H9 (cell line): ENCODE data around the gene SLC22A15. TPM values are rescaled to one million over a fixed set of nuclear protein-coding genes. Genes with fewer than 3 reads are reported as not detected.
A peak's percentile ranks its signal among the peaks of the same experiment; 100 is the strongest.

Source experiments
- DNase-seq: peaks from one replicate; pipeline ENCODE4 v3.0.0-alpha.2; 2017
- H2AFZ ChIP-seq: one replicate; pipeline ENCODE4 v1.6.1; 2013; ENCODE audit warnings: mild to moderate bottlenecking, low read length, control low read depth, moderate library complexity
- H2AK5ac ChIP-seq: 2 replicates; pipeline ENCODE4 v1.6.1; 2013; ENCODE audit warnings: low read length, control low read depth, mixed read lengths; ENCODE audit not compliant: insufficient read length
- H2BK120ac ChIP-seq: one replicate; pipeline ENCODE4 v1.6.1; 2013; ENCODE audit warnings: low read depth, mild to moderate bottlenecking, low read length, control low read depth, inconsistent platforms; ENCODE audit not compliant: poor library complexity, severe bottlenecking
- H2BK12ac ChIP-seq: 2 replicates; pipeline ENCODE4 v1.6.1; 2013; ENCODE audit warnings: low read length, control low read depth, mixed read lengths, low read depth; ENCODE audit not compliant: insufficient read length
- H2BK15ac ChIP-seq: 2 replicates; pipeline ENCODE4 v1.6.1; 2013; ENCODE audit warnings: low read depth, low read length, control low read depth
- H2BK20ac ChIP-seq: one replicate; pipeline ENCODE4 v1.6.1; 2013; ENCODE audit warnings: low read depth, mild to moderate bottlenecking, low read length, control low read depth, inconsistent platforms; ENCODE audit not compliant: poor library complexity, severe bottlenecking
- H2BK5ac ChIP-seq: 2 replicates; pipeline ENCODE4 v1.6.1; 2013; ENCODE audit warnings: low read length, control low read depth, mixed read lengths; ENCODE audit not compliant: insufficient read length
- H3K14ac ChIP-seq: 2 replicates; pipeline ENCODE4 v1.6.1; 2013; ENCODE audit warnings: low read length, control low read depth; ENCODE audit not compliant: insufficient read depth
- H3K18ac ChIP-seq: 2 replicates; pipeline ENCODE4 v1.6.1; 2013; ENCODE audit warnings: low read depth, mild to moderate bottlenecking, mixed read lengths, low read length, control low read depth; ENCODE audit not compliant: insufficient read length
- H3K23ac ChIP-seq: 2 replicates; pipeline ENCODE4 v1.6.1; 2013; ENCODE audit warnings: low read length, control low read depth, mixed read lengths, low read depth; ENCODE audit not compliant: insufficient read length
- H3K23me2 ChIP-seq: 2 replicates; pipeline ENCODE4 v1.6.1; 2013; ENCODE audit warnings: low read depth, mild to moderate bottlenecking, mixed read lengths, low read length, control low read depth; ENCODE audit not compliant: insufficient read length, poor library complexity, severe bottlenecking
- H3K27ac ChIP-seq: 2 replicates; pipeline ENCODE4 v1.5.1; 2013; ENCODE audit warnings: low read length, control low read depth, mixed read lengths, low read depth; ENCODE audit not compliant: insufficient read length
- H3K27me3 ChIP-seq: 2 replicates; pipeline ENCODE4 v1.6.1; 2013; ENCODE audit warnings: low read length, control low read depth, inconsistent platforms; ENCODE audit not compliant: insufficient read depth
- H3K4ac ChIP-seq: 2 replicates; pipeline ENCODE4 v1.6.1; 2013; ENCODE audit warnings: low read depth, mild to moderate bottlenecking, control low read depth, inconsistent platforms, low read length, moderate library complexity
- H3K4me1 ChIP-seq: 2 replicates; pipeline ENCODE4 v1.6.1; 2013; ENCODE audit warnings: low read length, control low read depth, inconsistent platforms; ENCODE audit not compliant: insufficient read depth
- H3K4me2 ChIP-seq: 2 replicates; pipeline ENCODE4 v1.6.1; 2013; ENCODE audit warnings: low read length, control low read depth, mixed read lengths; ENCODE audit not compliant: insufficient read length, insufficient read depth
- H3K56ac ChIP-seq: 2 replicates; pipeline ENCODE4 v1.6.1; 2013; ENCODE audit warnings: low read depth, mild to moderate bottlenecking, mixed read lengths, low read length, control low read depth; ENCODE audit not compliant: insufficient read length
- H3K79me1 ChIP-seq: 2 replicates; pipeline ENCODE4 v1.6.1; 2013; ENCODE audit warnings: low read depth, mild to moderate bottlenecking, moderate library complexity, low read length, control low read depth, inconsistent platforms; ENCODE audit not compliant: insufficient read depth, poor library complexity, severe bottlenecking
- H3K79me2 ChIP-seq: 2 replicates; pipeline ENCODE4 v1.6.1; 2013; ENCODE audit warnings: low read length, control low read depth, inconsistent platforms; ENCODE audit not compliant: insufficient read depth
- H3K9ac ChIP-seq: 2 replicates; pipeline ENCODE4 v1.6.1; 2013; ENCODE audit warnings: low read length, control low read depth, mixed read lengths; ENCODE audit not compliant: insufficient read length; ENCODE audit errors: extremely low read depth
- H3K9me3 ChIP-seq: one replicate; pipeline ENCODE4 v1.6.1; 2013; ENCODE audit warnings: low read depth, low read length, inconsistent platforms; ENCODE audit not compliant: control insufficient read depth
- H3T11ph ChIP-seq: one replicate; pipeline ENCODE4 v1.6.1; 2013; ENCODE audit warnings: mild to moderate bottlenecking, low read length, control low read depth, inconsistent platforms
- H4K20me1 ChIP-seq: one replicate; pipeline ENCODE4 v1.6.1; 2013; ENCODE audit not compliant: control insufficient read depth, insufficient read length, insufficient read depth
- H4K5ac ChIP-seq: 2 replicates; pipeline ENCODE4 v1.6.1; 2013; ENCODE audit warnings: low read depth, mild to moderate bottlenecking, mixed read lengths, low read length, control low read depth; ENCODE audit not compliant: insufficient read length
- H4K8ac ChIP-seq: replicated peaks from 2 replicates; pipeline ENCODE4 v1.6.1; 2013; ENCODE audit warnings: low read length, control low read depth, mixed read lengths, low read depth; ENCODE audit not compliant: insufficient read length
- H4K91ac ChIP-seq: 2 replicates; pipeline ENCODE4 v1.6.1; 2013; ENCODE audit warnings: low read depth, mild to moderate bottlenecking, moderate library complexity, mixed read lengths, low read length, control low read depth; ENCODE audit not compliant: insufficient read length
- H3K27ac Mint-ChIP-seq, 3 experiments: 2 replicates in 2 of 3; 3 replicates in 1 of 3; pipeline ENCODE4 v1.8.0; 2020 to 2021; ENCODE audit warnings: mixed read lengths in 3 of 3, mild to moderate bottlenecking in 1 of 3, moderate library complexity in 1 of 3
- H3K27me3 Mint-ChIP-seq: 2 replicates; pipeline ENCODE4 v1.8.0; 2021; ENCODE audit warnings: low read depth, mild to moderate bottlenecking, moderate library complexity, mixed read lengths
- H3K36me3 Mint-ChIP-seq, 3 experiments: 2 replicates in 2 of 3; 3 replicates in 1 of 3; pipeline ENCODE4 v1.8.0; 2020 to 2021; ENCODE audit warnings: low read depth in 3 of 3, mixed read lengths in 3 of 3; ENCODE audit not compliant: insufficient read depth in 1 of 3
- H3K4me1 Mint-ChIP-seq, 2 experiments: 2 replicates each; pipeline ENCODE4 v1.8.0; 2020; ENCODE audit warnings: mixed read lengths in 2 of 2
- H3K4me3 Mint-ChIP-seq, 2 experiments: 2 replicates in 1 of 2; 3 replicates in 1 of 2; pipeline ENCODE4 v1.8.0; 2020 to 2021; ENCODE audit warnings: mild to moderate bottlenecking in 2 of 2, mixed read lengths in 2 of 2, moderate library complexity in 1 of 2
- H3K9me3 Mint-ChIP-seq, 2 experiments: 2 replicates in 1 of 2; 3 replicates in 1 of 2; pipeline ENCODE4 v1.8.0; 2020; ENCODE audit warnings: mild to moderate bottlenecking in 2 of 2, mixed read lengths in 2 of 2, moderate library complexity in 1 of 2
- WGBS: extraction: QIAGEN DNeasy Blood & Tissue Kit; methylation state at CpG from one replicate; pipeline ENCODE4 v1.1.7; 2013; ENCODE audit warnings: missing lambda C conversion rate, low lambda C conversion rate, mixed read lengths; ENCODE audit not compliant: insufficient read length; ENCODE audit errors: extremely low coverage; 5-methylcytosine and 5-hydroxymethylcytosine counted together
- total RNA-seq: library from RNA; stranded (reverse); gene quantifications from 2 replicates; pipeline ENCODE4 v1.2.1, GENCODE V29; 2021
- TF ChIP-seq, protein P1 (sequence below): fragments of 200-600 bp; sonication (generic); conservative IDR thresholded peaks from 3 replicates; pipeline ENCODE4 v1.8.0; 2021; ENCODE audit warnings: antibody characterized with exemption, mild to moderate bottlenecking

The SLC22A15 gene
- total RNA-seq, 1 experiment from 2014 or later: 3.2 TPM

DNA sequence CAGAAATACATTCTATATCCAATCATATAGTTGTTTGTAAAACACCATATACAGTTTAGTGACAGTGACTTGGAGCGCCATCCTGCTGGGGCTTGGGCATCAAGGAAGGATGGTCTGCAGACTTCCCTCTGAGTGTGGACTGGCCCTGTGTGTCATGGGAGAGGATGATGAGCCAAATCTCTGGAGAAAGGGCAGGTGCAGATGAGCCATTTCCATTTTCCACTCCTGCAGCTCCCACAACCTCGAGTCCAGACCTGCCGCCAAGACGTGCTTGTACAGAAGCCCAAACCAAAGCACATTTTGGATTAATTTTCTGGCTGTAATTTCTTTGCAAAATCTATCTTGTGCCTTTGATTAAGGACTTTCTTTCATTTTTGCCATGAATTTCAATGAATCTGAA is 48.3 kb upstream of the SLC22A15 start:
- no peak overlapping the region for H2AFZ ChIP-seq

More for the DNA sequence above, 48.3 kb upstream of the SLC22A15 start:
- no peak overlapping the region for H4K8ac ChIP-seq
- no peak overlapping the region for H3K18ac ChIP-seq
- no peak overlapping the region for H2BK120ac ChIP-seq
- H3K9ac ChIP-seq: no peak overlapping the region
- H3K14ac ChIP-seq: no peak overlapping the region
- H3K4me1 ChIP-seq: peaks cover 3% of the 10 kb centered on the region; the same call in 1 of the 2 replicates
- H3K4me3 Mint-ChIP-seq: no peak overlapping the region
- no peak overlapping the region for H2BK20ac ChIP-seq
- TF ChIP-seq, protein P1, sequence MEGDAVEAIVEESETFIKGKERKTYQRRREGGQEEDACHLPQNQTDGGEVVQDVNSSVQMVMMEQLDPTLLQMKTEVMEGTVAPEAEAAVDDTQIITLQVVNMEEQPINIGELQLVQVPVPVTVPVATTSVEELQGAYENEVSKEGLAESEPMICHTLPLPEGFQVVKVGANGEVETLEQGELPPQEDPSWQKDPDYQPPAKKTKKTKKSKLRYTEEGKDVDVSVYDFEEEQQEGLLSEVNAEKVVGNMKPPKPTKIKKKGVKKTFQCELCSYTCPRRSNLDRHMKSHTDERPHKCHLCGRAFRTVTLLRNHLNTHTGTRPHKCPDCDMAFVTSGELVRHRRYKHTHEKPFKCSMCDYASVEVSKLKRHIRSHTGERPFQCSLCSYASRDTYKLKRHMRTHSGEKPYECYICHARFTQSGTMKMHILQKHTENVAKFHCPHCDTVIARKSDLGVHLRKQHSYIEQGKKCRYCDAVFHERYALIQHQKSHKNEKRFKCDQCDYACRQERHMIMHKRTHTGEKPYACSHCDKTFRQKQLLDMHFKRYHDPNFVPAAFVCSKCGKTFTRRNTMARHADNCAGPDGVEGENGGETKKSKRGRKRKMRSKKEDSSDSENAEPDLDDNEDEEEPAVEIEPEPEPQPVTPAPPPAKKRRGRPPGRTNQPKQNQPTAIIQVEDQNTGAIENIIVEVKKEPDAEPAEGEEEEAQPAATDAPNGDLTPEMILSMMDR: no peak
- H3K9me3 Mint-ChIP-seq: no peaks in the 10 kb centered on the region; a peak in 1 of 5 replicates
- no peaks in the 10 kb centered on the region for H3K79me2 ChIP-seq
- H4K91ac ChIP-seq: no peak overlapping the region
- H3K27ac ChIP-seq: no peak overlapping the region
- H3K4me1 Mint-ChIP-seq: peaks cover 46 to 55% of the 10 kb centered on the region in 2 experiments
- no peaks in the 10 kb centered on the region for H3K79me1 ChIP-seq
- no peak overlapping the region for H3K23ac ChIP-seq
- WGBS: no CpG with 5 or more reads among the region's 4 CpGs
- H2AK5ac ChIP-seq: no peak overlapping the region
- no peaks in the 10 kb centered on the region for H3K36me3 Mint-ChIP-seq
- DNase-seq: no peak
- H4K20me1 ChIP-seq: no peaks in the 10 kb centered on the region
- H3K23me2 ChIP-seq: no peaks in the 10 kb centered on the region
- no peaks in the 10 kb centered on the region for H3K9me3 ChIP-seq
- no peaks in the 10 kb centered on the region for H3K27me3 ChIP-seq
- no peaks in the 10 kb centered on the region for H3K27me3 Mint-ChIP-seq
- H2BK15ac ChIP-seq: no peak overlapping the region
- no peak overlapping the region for H3K56ac ChIP-seq
- H3K4me2 ChIP-seq: no peak overlapping the region
- H3T11ph ChIP-seq: no peak overlapping the region
- H4K5ac ChIP-seq: no peak overlapping the region
- no peak overlapping the region for H2BK5ac ChIP-seq
- H2BK12ac ChIP-seq: no peak overlapping the region
- H3K27ac Mint-ChIP-seq: peak overlapping the region in 1 of 3 experiments; percentile 33; a peak in 2 of 7 replicates
- no peak overlapping the region for H3K4ac ChIP-seq
